Stimulated activated naive B cell treated with anti-CD40 and anti-IgM and Interleukin-4, amounts not matched to agents 10 μg/mL and 1 μg/mL and 100 μg/mL, for 72 hours (primary cell): ENCODE results near the gene STXBP4.

Source experiments
- ATAC-seq, 2 donors: fragments of 150-1000 bp; cut with Tn5 transposase; replicated peaks; 2 replicates each; pipeline ENCODE4 v1.10.0; 2021; ENCODE audit warnings: moderate library complexity in 1 of 2
- DNase-seq: peaks from one replicate; pipeline ENCODE4 v3.0.0; 2021
- H3K27ac Mint-ChIP-seq: one replicate; pipeline ENCODE4 v1.8.0; 2022; ENCODE audit warnings: mild to moderate bottlenecking, mixed read lengths
- H3K27me3 Mint-ChIP-seq, 2 donors: one replicate each; pipeline ENCODE4 v1.8.0; 2022; ENCODE audit warnings: mixed read lengths in 2 of 2
- H3K36me3 Mint-ChIP-seq, 2 donors: one replicate each; pipeline ENCODE4 v1.8.0; 2022; ENCODE audit warnings: mixed read lengths in 2 of 2, mild to moderate bottlenecking in 1 of 2
- H3K4me1 Mint-ChIP-seq, 2 donors: one replicate each; pipeline ENCODE4 v1.8.0; 2022; ENCODE audit warnings: mixed read lengths in 2 of 2, mild to moderate bottlenecking in 1 of 2
- H3K4me3 Mint-ChIP-seq, 2 donors: one replicate each; pipeline ENCODE4 v1.8.0; 2022; ENCODE audit warnings: mild to moderate bottlenecking in 2 of 2, mixed read lengths in 2 of 2, moderate library complexity in 1 of 2
- H3K9me3 Mint-ChIP-seq, 2 donors: one replicate each; pipeline ENCODE4 v1.8.0; 2022; ENCODE audit warnings: mixed read lengths in 2 of 2, mild to moderate bottlenecking in 1 of 2

The STXBP4 gene

DNA sequence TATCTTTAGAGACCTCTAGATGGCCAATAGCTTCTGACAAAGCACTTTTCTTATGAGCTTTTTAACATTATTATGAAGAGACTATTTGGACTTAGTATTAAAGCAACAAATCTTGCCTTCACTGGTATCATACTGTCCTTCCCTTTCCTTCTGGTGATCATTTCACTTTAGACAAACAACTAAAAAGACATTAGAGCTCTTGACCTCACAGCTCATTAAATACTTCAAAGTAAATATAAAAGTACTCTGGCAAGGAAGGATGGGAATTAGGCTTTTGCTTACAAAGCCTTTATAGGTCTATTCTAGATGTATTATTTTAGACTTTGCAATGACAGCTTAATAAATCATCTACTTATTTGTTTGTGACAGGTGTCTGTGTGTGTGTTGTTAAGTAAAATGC lies 11.1 kb downstream of the STXBP4 start:
- ATAC-seq (no peak), DNase-seq (no peak)
- Mint-ChIP-seq H3K36me3 (peaks cover 0 to 12% of the 10 kb centered on the region in 2 donors), H3K9me3 (no peaks in the 10 kb centered on the region), H3K27me3 (no peaks in the 10 kb centered on the region), H3K4me1 (peaks cover 3 to 11% of the 10 kb centered on the region in 2 donors), H3K27ac (no peak overlapping the region), H3K4me3 (no peak overlapping the region)

DNA sequence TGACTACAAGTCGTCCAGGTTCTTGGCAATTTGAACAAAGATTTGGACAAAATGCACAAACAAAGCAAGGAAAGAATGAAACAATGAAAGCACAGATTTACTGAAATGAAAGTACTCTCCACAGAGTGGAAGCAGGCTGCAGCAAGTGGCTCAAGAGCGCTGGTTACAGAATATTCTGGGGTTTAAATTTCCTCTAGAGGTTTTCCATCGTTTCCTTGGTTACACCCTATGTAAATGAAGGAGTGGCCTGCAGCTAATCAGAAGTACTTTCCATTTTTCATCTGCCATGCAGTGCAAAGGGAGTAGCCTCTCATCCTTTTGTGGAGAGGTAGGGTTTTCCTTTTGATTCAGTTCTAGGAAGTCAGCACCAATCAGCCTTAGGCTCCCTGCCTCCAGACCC lies 11.8 kb downstream of the STXBP4 start:
- Mint-ChIP-seq H3K4me3 (no peak overlapping the region), H3K27me3 (no peaks in the 10 kb centered on the region)
- ATAC-seq, result no peak

DNA sequence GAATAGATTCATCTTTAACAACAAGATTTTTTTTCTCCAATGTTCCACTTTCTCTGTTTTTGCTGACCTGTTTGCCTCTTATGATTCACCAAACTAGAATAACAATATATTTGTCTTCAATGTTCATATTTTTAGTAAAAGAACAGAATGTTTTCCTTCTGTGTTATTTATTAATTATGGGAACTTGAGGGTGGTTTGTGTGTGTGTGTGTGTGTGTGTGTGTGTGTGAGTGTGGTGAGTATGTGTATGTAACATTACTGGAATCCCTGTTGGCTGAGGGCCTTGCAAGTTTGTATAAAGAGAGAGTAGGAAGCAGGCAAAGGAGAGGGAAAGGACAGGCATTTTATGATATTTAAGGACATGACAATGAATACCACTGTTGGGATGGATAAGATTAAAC lies 13.8 kb downstream of the STXBP4 start:
- no peak overlapping the region for H3K27ac Mint-ChIP-seq
- H3K4me1 Mint-ChIP-seq, result peaks cover 0 to 6% of the 10 kb centered on the region in 2 donors
- H3K36me3 Mint-ChIP-seq, result peaks cover 2 to 12% of the 10 kb centered on the region in 2 donors
- no peak overlapping the region for H3K4me3 Mint-ChIP-seq
- H3K27me3 Mint-ChIP-seq, result no peaks in the 10 kb centered on the region
- no peak for ATAC-seq
- no peak for DNase-seq
- H3K9me3 Mint-ChIP-seq, result no peaks in the 10 kb centered on the region

More for the DNA sequence above, 11.8 kb downstream of the STXBP4 start:
- H3K27ac Mint-ChIP-seq, result no peak overlapping the region
- no peaks in the 10 kb centered on the region for H3K9me3 Mint-ChIP-seq
- DNase-seq, result no peak
- peaks cover 0 to 12% of the 10 kb centered on the region in 2 donors for H3K36me3 Mint-ChIP-seq
- H3K4me1 Mint-ChIP-seq, result peaks cover 3 to 11% of the 10 kb centered on the region in 2 donors

- no peak for DNase-seq
- Mint-ChIP-seq H3K27ac (no peak overlapping the region), H3K9me3 (no peaks in the 10 kb centered on the region), H3K4me3 (no peak overlapping the region), H3K4me1 (no peaks in the 10 kb centered on the region), H3K27me3 (no peaks in the 10 kb centered on the region), H3K36me3 (peaks cover 2 to 12% of the 10 kb centered on the region in 2 donors)
- peak; percentile 82 to 84 for ATAC-seq
Measured at GRCh38 chr17:54983260-54983659, 14.7 kb downstream of the STXBP4 start.

GRCh38 chr17:54985476-54985875 lies 16.9 kb downstream of the STXBP4 start:
- Mint-ChIP-seq H3K9me3 (no peaks in the 10 kb centered on the region), H3K4me3 (no peak overlapping the region), H3K27me3 (no peaks in the 10 kb centered on the region), H3K4me1 (no peaks in the 10 kb centered on the region), H3K36me3 (peaks cover 2 to 4% of the 10 kb centered on the region in 2 donors), H3K27ac (no peak overlapping the region)
- ATAC-seq, result no peak
- no peak for DNase-seq

DNA sequence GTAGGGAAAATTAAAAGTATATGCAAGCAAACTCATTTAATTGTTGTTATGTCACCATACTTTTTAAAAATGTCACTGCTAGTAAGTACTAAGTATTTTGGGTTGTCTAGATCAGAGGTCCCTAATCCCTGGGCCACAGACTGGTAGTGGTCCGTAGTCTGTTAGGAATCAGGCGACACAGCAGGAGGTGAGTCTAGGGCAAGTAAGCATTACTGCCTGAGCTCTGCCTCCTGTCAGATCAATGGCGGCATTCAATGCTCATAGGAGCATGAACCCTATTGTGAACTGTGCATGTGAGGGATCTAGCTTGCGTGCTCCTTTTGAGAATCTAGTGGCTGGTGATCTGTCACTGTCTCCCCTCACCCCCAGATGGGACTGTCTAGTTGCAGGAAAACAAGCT lies 21.6 kb downstream of the STXBP4 start:
- peaks cover 2 to 8% of the 10 kb centered on the region in 2 donors for H3K36me3 Mint-ChIP-seq
- no peak overlapping the region for H3K27ac Mint-ChIP-seq
- DNase-seq (no peak), ATAC-seq (no peak)
- H3K4me3 Mint-ChIP-seq, result no peak overlapping the region
- no peaks in the 10 kb centered on the region for H3K27me3 Mint-ChIP-seq
- H3K4me1 Mint-ChIP-seq, result no peaks in the 10 kb centered on the region
- H3K9me3 Mint-ChIP-seq, result no peaks in the 10 kb centered on the region

GRCh38 chr17:54991567-54991966 lies 23.0 kb downstream of the STXBP4 start:
- no peaks in the 10 kb centered on the region for H3K9me3 Mint-ChIP-seq
- H3K4me3 Mint-ChIP-seq, result no peak overlapping the region
- H3K36me3 Mint-ChIP-seq, result peaks cover 0 to 8% of the 10 kb centered on the region in 2 donors
- H3K4me1 Mint-ChIP-seq, result no peaks in the 10 kb centered on the region
- DNase-seq (no peak), ATAC-seq (no peak)
- H3K27ac Mint-ChIP-seq, result no peak overlapping the region
- H3K27me3 Mint-ChIP-seq, result no peaks in the 10 kb centered on the region

DNA sequence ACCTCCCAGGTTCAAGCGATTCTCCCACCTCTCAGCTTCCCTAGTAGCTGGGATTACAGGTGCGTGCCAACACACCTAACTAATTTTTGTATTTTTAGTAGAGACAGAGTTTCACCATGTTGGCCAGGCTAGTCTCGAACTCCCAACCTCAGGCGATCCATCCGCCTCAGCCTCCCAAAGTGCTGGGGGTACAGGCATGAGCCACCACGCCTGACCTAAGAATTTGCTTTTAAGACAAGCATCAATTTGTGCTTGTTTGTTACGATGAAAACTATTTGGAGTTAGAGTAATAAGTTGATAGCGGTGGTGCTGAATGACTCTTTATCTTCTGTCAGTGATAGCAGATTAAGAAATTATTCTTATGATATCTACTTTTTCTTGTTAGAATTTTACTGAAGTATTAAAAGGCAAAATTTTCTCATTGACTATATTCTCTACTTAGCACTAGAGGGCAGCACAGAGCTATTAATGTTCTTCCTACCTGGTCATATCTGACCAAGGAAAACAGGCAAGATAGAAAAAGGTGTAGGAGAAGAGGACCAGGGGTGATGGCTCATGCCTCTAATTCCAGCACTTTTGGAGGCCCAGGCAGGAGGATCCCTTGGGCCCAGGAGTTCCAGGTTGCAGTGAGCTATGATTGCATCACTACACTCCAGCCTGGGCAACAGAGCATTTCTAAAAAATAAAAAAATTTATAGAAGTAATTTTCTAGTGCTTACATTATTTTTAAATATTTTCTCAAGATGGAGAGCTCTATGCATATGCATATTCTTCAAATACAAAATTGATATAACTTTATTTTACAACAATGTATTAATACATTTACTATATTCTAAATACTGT lies 24.5 kb downstream of the STXBP4 start:
- Mint-ChIP-seq H3K27ac (no peak overlapping the region), H3K4me1 (no peaks in the 10 kb centered on the region), H3K36me3 (peaks cover 0 to 8% of the 10 kb centered on the region in 2 donors), H3K27me3 (no peaks in the 10 kb centered on the region), H3K4me3 (no peak overlapping the region), H3K9me3 (no peaks in the 10 kb centered on the region)
- no peak for DNase-seq
- peak; percentile 60 to 68 for ATAC-seq

- no peak overlapping the region for H3K27ac Mint-ChIP-seq
- no peaks in the 10 kb centered on the region for H3K27me3 Mint-ChIP-seq
- no peaks in the 10 kb centered on the region for H3K9me3 Mint-ChIP-seq
- peaks cover 0 to 8% of the 10 kb centered on the region in 2 donors for H3K36me3 Mint-ChIP-seq
- no peak for DNase-seq
- no peak for ATAC-seq
- no peak overlapping the region for H3K4me3 Mint-ChIP-seq
- no peaks in the 10 kb centered on the region for H3K4me1 Mint-ChIP-seq
Measured at GRCh38 chr17:54996441-54996840, 27.9 kb downstream of the STXBP4 start.

- DNase-seq (no peak), ATAC-seq (no peak)
- no peaks in the 10 kb centered on the region for H3K9me3 Mint-ChIP-seq
- no peak overlapping the region for H3K27ac Mint-ChIP-seq
- H3K36me3 Mint-ChIP-seq, result peaks cover 0 to 3% of the 10 kb centered on the region in 2 donors
- no peak overlapping the region for H3K4me3 Mint-ChIP-seq
- no peaks in the 10 kb centered on the region for H3K27me3 Mint-ChIP-seq
- no peaks in the 10 kb centered on the region for H3K4me1 Mint-ChIP-seq
Measured at GRCh38 chr17:55002458-55002857, 33.9 kb downstream of the STXBP4 start.

- ATAC-seq (no peak), DNase-seq (no peak)
- Mint-ChIP-seq H3K4me1 (no peaks in the 10 kb centered on the region), H3K4me3 (no peak overlapping the region), H3K9me3 (no peaks in the 10 kb centered on the region), H3K27me3 (no peaks in the 10 kb centered on the region), H3K27ac (no peak overlapping the region), H3K36me3 (peaks cover 0 to 7% of the 10 kb centered on the region in 2 donors)
Measured at GRCh38 chr17:55004484-55004883, 35.9 kb downstream of the STXBP4 start.

- H3K4me3 Mint-ChIP-seq, result no peak overlapping the region
- no peaks in the 10 kb centered on the region for H3K27me3 Mint-ChIP-seq
- no peaks in the 10 kb centered on the region for H3K9me3 Mint-ChIP-seq
- ATAC-seq, result no peak
- no peaks in the 10 kb centered on the region for H3K4me1 Mint-ChIP-seq
- DNase-seq, result no peak
- H3K36me3 Mint-ChIP-seq, result peaks cover 0 to 7% of the 10 kb centered on the region in 2 donors
- no peak overlapping the region for H3K27ac Mint-ChIP-seq
Measured at GRCh38 chr17:55005520-55005919, 37.0 kb downstream of the STXBP4 start.

GRCh38 chr17:55023626-55024025 lies 55.1 kb downstream of the STXBP4 start:
- DNase-seq, result no peak
- ATAC-seq, result no peak
- Mint-ChIP-seq H3K4me1 (no peaks in the 10 kb centered on the region), H3K9me3 (no peaks in the 10 kb centered on the region), H3K36me3 (peaks cover 6 to 8% of the 10 kb centered on the region in 2 donors), H3K27me3 (no peaks in the 10 kb centered on the region), H3K4me3 (no peak overlapping the region), H3K27ac (no peak overlapping the region)

DNA sequence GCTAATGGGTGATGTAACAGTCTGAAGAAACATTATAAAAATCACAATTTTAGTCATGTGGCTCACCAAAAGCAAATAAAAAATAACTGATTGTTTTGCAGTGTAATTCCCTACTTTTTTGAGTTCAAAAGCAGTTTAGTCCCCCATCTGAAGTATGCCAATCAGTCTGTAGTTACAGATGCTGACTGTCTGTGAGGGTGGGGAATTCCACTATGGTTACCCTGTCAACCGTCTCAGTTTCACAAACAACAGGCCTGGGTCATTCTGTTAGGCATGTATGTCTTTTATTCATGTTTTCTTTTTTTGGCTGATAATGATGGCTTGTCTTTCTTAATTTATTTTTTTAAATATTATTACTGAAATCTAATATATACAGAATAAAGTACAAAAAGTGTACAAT lies 69.3 kb downstream of the STXBP4 start:
- ATAC-seq (peak; percentile 94 to 100), DNase-seq (peak; percentile 3)
- Mint-ChIP-seq H3K27ac (peak overlapping the region; percentile 5), H3K9me3 (no peaks in the 10 kb centered on the region), H3K27me3 (no peaks in the 10 kb centered on the region), H3K4me3 (no peak overlapping the region), H3K4me1 (peaks cover 0 to 2% of the 10 kb centered on the region in 2 donors), H3K36me3 (peaks cover 5% of the 10 kb centered on the region in 2 donors)

GRCh38 chr17:55038291-55038690 lies 69.7 kb downstream of the STXBP4 start:
- H3K4me1 Mint-ChIP-seq, result peaks cover 0 to 2% of the 10 kb centered on the region in 2 donors
- no peaks in the 10 kb centered on the region for H3K27me3 Mint-ChIP-seq
- H3K9me3 Mint-ChIP-seq, result no peaks in the 10 kb centered on the region
- ATAC-seq (no peak), DNase-seq (no peak)
- H3K4me3 Mint-ChIP-seq, result no peak overlapping the region
- H3K36me3 Mint-ChIP-seq, result peaks cover 2 to 3% of the 10 kb centered on the region in 2 donors
- no peak overlapping the region for H3K27ac Mint-ChIP-seq
